SK-N-SH (cell line): ENCODE results near the gene PAPLN.

Experiments
- EP300 ChIP-seq, 2 experiments: IDR thresholded peaks; 2 replicates each; pipeline versions ENCODE4 v1.4.0 to v1.6.1; 2012; ENCODE audit warnings: borderline replicate concordance in 1 of 2, low read depth in 1 of 2, low read length in 1 of 2
- JUND ChIP-seq: IDR thresholded peaks from 2 replicates; pipeline ENCODE4 v1.4.0; 2012
- NFIC ChIP-seq: IDR thresholded peaks from 2 replicates; pipeline ENCODE4 v1.4.0; 2012; ENCODE audit warnings: borderline replicate concordance
- RAD21 ChIP-seq: IDR thresholded peaks from 2 replicates; pipeline ENCODE4 v1.6.1; 2012; ENCODE audit warnings: mild to moderate bottlenecking, low read length
- TF ChIP-seq, protein P1 (sequence below): fragments of 200-600 bp; sonication (generic); IDR thresholded peaks from 2 replicates; pipeline ENCODE4 v1.6.1; 2017; ENCODE audit warnings: antibody characterized with exemption, mild to moderate bottlenecking, moderate library complexity
- TF ChIP-seq, protein P2 (sequence below): fragments of 150-350 bp; IDR thresholded peaks from 2 replicates; pipeline ENCODE4 v1.6.1; 2016; ENCODE audit warnings: mild to moderate bottlenecking, low read depth, low read length
- TF ChIP-seq, protein P3 (sequence below): IDR thresholded peaks from 2 replicates; pipeline ENCODE4 v1.4.0; 2012; ENCODE audit warnings: low read depth

DNA sequence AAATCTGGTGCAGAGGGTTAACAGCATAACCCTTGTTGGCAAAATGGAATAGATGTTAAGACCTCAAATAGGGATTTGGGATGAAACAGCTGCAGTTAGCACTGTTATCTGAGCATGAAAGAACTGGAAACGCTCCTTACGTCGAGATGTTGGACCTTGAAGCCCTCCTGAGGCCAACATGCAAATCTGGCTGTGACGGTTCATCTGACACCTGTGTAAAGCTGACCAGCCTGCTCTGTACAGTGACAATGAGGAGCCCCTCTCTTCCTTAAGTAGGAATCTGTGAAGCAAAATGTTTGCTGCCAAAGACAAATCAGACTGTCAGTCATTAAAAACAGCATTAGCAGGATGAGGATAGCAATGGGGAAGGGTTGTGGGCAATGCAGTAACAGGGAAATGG, 36.5 kb downstream of the PAPLN start:
- TF ChIP-seq, protein P1, sequence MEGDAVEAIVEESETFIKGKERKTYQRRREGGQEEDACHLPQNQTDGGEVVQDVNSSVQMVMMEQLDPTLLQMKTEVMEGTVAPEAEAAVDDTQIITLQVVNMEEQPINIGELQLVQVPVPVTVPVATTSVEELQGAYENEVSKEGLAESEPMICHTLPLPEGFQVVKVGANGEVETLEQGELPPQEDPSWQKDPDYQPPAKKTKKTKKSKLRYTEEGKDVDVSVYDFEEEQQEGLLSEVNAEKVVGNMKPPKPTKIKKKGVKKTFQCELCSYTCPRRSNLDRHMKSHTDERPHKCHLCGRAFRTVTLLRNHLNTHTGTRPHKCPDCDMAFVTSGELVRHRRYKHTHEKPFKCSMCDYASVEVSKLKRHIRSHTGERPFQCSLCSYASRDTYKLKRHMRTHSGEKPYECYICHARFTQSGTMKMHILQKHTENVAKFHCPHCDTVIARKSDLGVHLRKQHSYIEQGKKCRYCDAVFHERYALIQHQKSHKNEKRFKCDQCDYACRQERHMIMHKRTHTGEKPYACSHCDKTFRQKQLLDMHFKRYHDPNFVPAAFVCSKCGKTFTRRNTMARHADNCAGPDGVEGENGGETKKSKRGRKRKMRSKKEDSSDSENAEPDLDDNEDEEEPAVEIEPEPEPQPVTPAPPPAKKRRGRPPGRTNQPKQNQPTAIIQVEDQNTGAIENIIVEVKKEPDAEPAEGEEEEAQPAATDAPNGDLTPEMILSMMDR = no peak
- TF ChIP-seq, protein P2, sequence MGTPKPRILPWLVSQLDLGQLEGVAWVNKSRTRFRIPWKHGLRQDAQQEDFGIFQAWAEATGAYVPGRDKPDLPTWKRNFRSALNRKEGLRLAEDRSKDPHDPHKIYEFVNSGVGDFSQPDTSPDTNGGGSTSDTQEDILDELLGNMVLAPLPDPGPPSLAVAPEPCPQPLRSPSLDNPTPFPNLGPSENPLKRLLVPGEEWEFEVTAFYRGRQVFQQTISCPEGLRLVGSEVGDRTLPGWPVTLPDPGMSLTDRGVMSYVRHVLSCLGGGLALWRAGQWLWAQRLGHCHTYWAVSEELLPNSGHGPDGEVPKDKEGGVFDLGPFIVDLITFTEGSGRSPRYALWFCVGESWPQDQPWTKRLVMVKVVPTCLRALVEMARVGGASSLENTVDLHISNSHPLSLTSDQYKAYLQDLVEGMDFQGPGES = no peak
- TF ChIP-seq RAD21 = no peak
- no peak for TF ChIP-seq EP300 (IDR thresholded peaks at IDR 0.05; ENCODE audit: borderline replicate concordance in 1 of 2, low read depth in 1 of 2, low read length in 1 of 2)
- TF ChIP-seq JUND = no peak
- TF ChIP-seq NFIC = no peak
- TF ChIP-seq, protein P3, sequence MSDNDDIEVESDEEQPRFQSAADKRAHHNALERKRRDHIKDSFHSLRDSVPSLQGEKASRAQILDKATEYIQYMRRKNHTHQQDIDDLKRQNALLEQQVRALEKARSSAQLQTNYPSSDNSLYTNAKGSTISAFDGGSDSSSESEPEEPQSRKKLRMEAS = no peak
